Esophagus muscularis mucosa (tissue), 4 donors: ENCODE data around the gene FADS2.

Experiments
- EP300 ChIP-seq: sonication (generic); formaldehyde crosslinking; IDR thresholded peaks from one replicate; pipeline ENCODE4 v1.6.1; 2017; ENCODE audit warnings: antibody characterized with exemption
- POLR2A ChIP-seq: fragments of 450-650 bp; IDR thresholded peaks from one replicate; pipeline ENCODE4 v1.6.1; 2017; ENCODE audit warnings: antibody characterized with exemption, moderate library complexity, mild to moderate bottlenecking, low read depth
- POLR2AphosphoS5 ChIP-seq, 2 donors: sonication (generic); formaldehyde crosslinking; IDR thresholded peaks; one replicate each; pipeline ENCODE4 v1.6.1; 2017; ENCODE audit warnings: antibody characterized with exemption in 2 of 2
- TF ChIP-seq, protein P1 (sequence below), 3 experiments: fragments of 200-600 bp in 2 of 3; fragments of 450-650 bp in 1 of 3; sonication (generic) in 2 of 3; IDR thresholded peaks; one replicate each; pipeline ENCODE4 v1.5.1; 2017 to 2019; ENCODE audit warnings: antibody characterized with exemption in 3 of 3, mild to moderate bottlenecking in 2 of 3, moderate library complexity in 1 of 3

DNA sequence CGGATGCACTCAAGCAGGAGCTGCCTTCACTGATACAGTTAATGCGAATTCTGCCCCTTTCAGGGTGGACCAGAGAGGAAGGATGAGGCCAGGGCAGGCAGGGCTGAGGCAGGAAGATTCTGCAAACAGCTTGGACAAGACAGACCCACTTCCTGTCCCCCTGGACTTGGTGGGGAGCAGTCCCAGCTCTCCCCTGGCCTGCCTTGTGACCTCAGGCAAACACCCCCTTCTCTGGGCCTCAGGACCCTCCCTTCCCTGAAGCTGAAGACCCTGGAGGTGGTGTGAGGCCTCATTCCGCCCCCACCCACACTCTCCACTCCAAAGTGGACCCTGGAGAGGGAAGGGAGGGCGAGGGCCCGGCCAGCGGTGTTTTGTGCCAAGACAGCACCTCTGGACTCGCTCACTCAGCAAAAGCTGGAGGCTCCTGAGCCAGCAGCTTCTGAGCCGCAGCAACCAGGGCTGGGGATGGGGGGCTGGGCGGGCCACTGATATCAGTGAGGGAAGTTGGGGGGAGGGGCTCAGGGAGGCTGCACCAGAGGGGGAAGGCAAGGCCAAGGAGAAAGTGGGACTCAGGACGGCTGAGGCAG lies 80.7 kb downstream of the FADS2 start:
- TF ChIP-seq, protein P1, sequence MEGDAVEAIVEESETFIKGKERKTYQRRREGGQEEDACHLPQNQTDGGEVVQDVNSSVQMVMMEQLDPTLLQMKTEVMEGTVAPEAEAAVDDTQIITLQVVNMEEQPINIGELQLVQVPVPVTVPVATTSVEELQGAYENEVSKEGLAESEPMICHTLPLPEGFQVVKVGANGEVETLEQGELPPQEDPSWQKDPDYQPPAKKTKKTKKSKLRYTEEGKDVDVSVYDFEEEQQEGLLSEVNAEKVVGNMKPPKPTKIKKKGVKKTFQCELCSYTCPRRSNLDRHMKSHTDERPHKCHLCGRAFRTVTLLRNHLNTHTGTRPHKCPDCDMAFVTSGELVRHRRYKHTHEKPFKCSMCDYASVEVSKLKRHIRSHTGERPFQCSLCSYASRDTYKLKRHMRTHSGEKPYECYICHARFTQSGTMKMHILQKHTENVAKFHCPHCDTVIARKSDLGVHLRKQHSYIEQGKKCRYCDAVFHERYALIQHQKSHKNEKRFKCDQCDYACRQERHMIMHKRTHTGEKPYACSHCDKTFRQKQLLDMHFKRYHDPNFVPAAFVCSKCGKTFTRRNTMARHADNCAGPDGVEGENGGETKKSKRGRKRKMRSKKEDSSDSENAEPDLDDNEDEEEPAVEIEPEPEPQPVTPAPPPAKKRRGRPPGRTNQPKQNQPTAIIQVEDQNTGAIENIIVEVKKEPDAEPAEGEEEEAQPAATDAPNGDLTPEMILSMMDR (IDR thresholded peaks at IDR 0.05) = no peak
- TF ChIP-seq POLR2AphosphoS5 (IDR thresholded peaks at IDR 0.05) (no peak), POLR2A (no peak), EP300 (no peak)
